OCI-LY1 (cell line): Measurements from ENCODE around the gene SCARB2.

Experiments
- H2AFZ ChIP-seq: fragments of 200-600 bp; sonication (generic), shearing (Covaris generic); 2 replicates; pipeline ENCODE4 v1.6.0; 2014; ENCODE audit warnings: antibody characterized with exemption, mild to moderate bottlenecking, low read length
- H3F3A ChIP-seq: fragments of 200-600 bp; sonication (generic), shearing (Covaris generic); 2 replicates; pipeline ENCODE4 v1.6.0; 2014; ENCODE audit warnings: mild to moderate bottlenecking, antibody characterized with exemption, low read length, moderate library complexity; ENCODE audit not compliant: insufficient read depth
- H3K27ac ChIP-seq: fragments of 200-600 bp; sonication (generic); 2 replicates; pipeline ENCODE4 v1.5.1; 2014; ENCODE audit warnings: low read length, mixed run types, mild to moderate bottlenecking, low read depth; ENCODE audit not compliant: poor library complexity, severe bottlenecking
- H3K27me3 ChIP-seq: fragments of 200-600 bp; sonication (generic); 2 replicates; pipeline ENCODE4 v1.6.0; 2014; ENCODE audit warnings: antibody characterized with exemption, mild to moderate bottlenecking, low read length, moderate library complexity; ENCODE audit not compliant: insufficient read depth
- H3K36me3 ChIP-seq: fragments of 200-600 bp; sonication (generic); 2 replicates; pipeline ENCODE4 v1.6.1; 2014; ENCODE audit warnings: mild to moderate bottlenecking, antibody characterized with exemption, low read length, moderate library complexity, mixed read lengths; ENCODE audit not compliant: insufficient read depth
- H3K4me1 ChIP-seq: fragments of 200-600 bp; sonication (generic); 2 replicates; pipeline ENCODE4 v1.5.1; 2014; ENCODE audit warnings: mild to moderate bottlenecking, low read length, moderate library complexity; ENCODE audit not compliant: insufficient read depth, severe bottlenecking
- H3K4me2 ChIP-seq: fragments of 200-600 bp; sonication (generic), shearing (Covaris generic); 2 replicates; pipeline ENCODE4 v1.6.1; 2014; ENCODE audit warnings: low read length
- H3K4me3 ChIP-seq: fragments of 200-600 bp; sonication (generic); 2 replicates; pipeline ENCODE4 v1.5.1; 2014; ENCODE audit warnings: low read length, low read depth, mild to moderate bottlenecking, mixed read lengths; ENCODE audit not compliant: poor library complexity, severe bottlenecking
- H3K79me2 ChIP-seq: fragments of 200-600 bp; shearing (Covaris generic); 2 replicates; pipeline ENCODE4 v1.6.1; 2016; ENCODE audit warnings: mixed run types, low read length, mixed read lengths; ENCODE audit not compliant: insufficient read depth
- H3K9ac ChIP-seq: fragments of 200-600 bp; sonication (generic), shearing (Covaris generic); 2 replicates; pipeline ENCODE4 v1.6.1; 2014; ENCODE audit warnings: mild to moderate bottlenecking, low read length, mixed read lengths
- H3K9me2 ChIP-seq: fragments of 200-600 bp; sonication (generic), shearing (Covaris generic); 2 replicates; pipeline ENCODE4 v1.6.1; 2014; ENCODE audit warnings: low read depth, mild to moderate bottlenecking, low read length, mixed read lengths
- H3K9me3 ChIP-seq: fragments of 200-600 bp; shearing (Covaris generic); 2 replicates; pipeline ENCODE4 v1.6.1; 2014; ENCODE audit warnings: low read length, mixed read lengths
- H4K20me1 ChIP-seq: fragments of 200-600 bp; sonication (generic), shearing (Covaris generic); 2 replicates; pipeline ENCODE4 v1.6.0; 2016; ENCODE audit warnings: mild to moderate bottlenecking, low read length; ENCODE audit not compliant: insufficient read depth
- CTCF ChIP-seq: fragments of 200-600 bp; sonication (generic), shearing (Covaris generic); IDR thresholded peaks from 2 replicates; pipeline ENCODE4 v1.5.1; 2017; ENCODE audit warnings: mild to moderate bottlenecking, antibody characterized with exemption, low read length, moderate library complexity, mixed read lengths
- EZH2 ChIP-seq: fragments of 200-600 bp; sonication (generic), shearing (Covaris generic); IDR thresholded peaks from 2 replicates; pipeline ENCODE4 v1.8.0; 2017; ENCODE audit warnings: borderline replicate concordance, mixed run types, mild to moderate bottlenecking, antibody characterized with exemption, low read length, moderate library complexity, mixed read lengths

The SCARB2 gene

DNA sequence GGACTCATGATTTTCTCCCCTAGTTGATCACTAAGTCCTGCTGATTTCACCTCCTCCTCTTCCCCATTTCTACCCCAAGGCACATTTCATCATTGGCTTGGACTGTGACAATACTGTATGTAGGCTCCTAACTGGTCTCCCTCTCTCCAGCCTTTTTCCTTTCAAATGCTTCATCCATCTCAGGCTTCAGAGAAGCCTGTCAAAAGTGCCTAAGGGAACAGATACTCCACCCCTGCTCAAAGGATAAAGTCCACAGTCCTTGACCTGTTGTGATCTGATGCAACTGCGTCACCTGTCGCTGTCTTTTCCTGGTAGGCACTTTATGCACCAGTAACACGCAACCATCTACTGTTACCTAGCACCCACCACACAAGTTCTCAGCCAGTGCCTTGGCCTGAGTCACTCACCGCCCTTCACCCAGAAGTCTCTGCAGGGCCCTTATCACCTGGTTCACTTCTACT lies 12.8 kb downstream of the SCARB2 start:
- H3K27me3 ChIP-seq: no peaks in the 10 kb centered on the region
- no peaks in the 10 kb centered on the region for H3K9me2 ChIP-seq
- H3K9me3 ChIP-seq: no peaks in the 10 kb centered on the region
- H3K79me2 ChIP-seq: no peaks in the 10 kb centered on the region
- H2AFZ ChIP-seq: no peak overlapping the region
- peak overlapping the region; percentile 80 for H3K27ac ChIP-seq
- TF ChIP-seq CTCF (no peak), EZH2 (no peak)
- H3K4me2 ChIP-seq: no peak overlapping the region
- no peaks in the 10 kb centered on the region for H3F3A ChIP-seq
- no peak overlapping the region for H3K4me3 ChIP-seq
- H4K20me1 ChIP-seq: no peaks in the 10 kb centered on the region
- no peak overlapping the region for H3K9ac ChIP-seq
- H3K36me3 ChIP-seq: no peaks in the 10 kb centered on the region
- H3K4me1 ChIP-seq: peaks cover 54% of the 10 kb centered on the region

DNA sequence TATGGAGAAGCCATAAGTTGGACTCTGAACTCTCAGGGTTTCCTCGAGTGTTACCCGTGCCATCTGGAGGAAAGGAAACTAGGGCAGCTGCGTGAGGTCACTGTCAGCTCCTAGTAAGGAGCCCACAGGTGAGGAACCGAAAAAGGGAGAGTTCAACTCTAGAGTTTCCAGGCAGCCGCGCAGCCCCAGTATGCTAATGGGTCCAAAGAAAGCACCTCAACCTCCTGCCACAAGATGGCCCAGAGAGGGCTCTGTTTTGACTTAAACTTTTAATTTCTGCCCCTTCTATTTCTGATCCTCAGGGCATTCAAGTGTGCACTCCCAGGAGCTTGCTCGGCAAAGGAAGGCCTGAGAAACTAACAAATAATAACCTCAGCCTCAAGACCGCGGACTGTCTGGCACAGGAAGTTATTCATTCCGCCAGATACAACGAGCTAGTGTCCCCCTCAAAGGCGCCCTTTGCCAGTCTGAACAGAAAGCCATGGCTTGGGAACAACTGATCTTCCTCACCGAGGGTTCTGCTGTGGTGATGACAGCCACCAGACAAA lies 13.9 kb downstream of the SCARB2 start:
- H3K4me3 ChIP-seq: peak overlapping the region; percentile 18
- H3F3A ChIP-seq: no peaks in the 10 kb centered on the region
- no peaks in the 10 kb centered on the region for H3K9me2 ChIP-seq
- H3K79me2 ChIP-seq: no peaks in the 10 kb centered on the region
- no peaks in the 10 kb centered on the region for H4K20me1 ChIP-seq
- no peak overlapping the region for H2AFZ ChIP-seq
- peak overlapping the region; percentile 80 for H3K27ac ChIP-seq
- peaks cover 63% of the 10 kb centered on the region for H3K4me1 ChIP-seq
- H3K27me3 ChIP-seq: no peaks in the 10 kb centered on the region
- H3K9me3 ChIP-seq: no peaks in the 10 kb centered on the region
- no peak for TF ChIP-seq EZH2
- TF ChIP-seq CTCF: peak; percentile 35
- peak overlapping the region; percentile 40 for H3K4me2 ChIP-seq
- no peaks in the 10 kb centered on the region for H3K36me3 ChIP-seq
- no peak overlapping the region; the same call in 1 of the 2 replicates for H3K9ac ChIP-seq

DNA sequence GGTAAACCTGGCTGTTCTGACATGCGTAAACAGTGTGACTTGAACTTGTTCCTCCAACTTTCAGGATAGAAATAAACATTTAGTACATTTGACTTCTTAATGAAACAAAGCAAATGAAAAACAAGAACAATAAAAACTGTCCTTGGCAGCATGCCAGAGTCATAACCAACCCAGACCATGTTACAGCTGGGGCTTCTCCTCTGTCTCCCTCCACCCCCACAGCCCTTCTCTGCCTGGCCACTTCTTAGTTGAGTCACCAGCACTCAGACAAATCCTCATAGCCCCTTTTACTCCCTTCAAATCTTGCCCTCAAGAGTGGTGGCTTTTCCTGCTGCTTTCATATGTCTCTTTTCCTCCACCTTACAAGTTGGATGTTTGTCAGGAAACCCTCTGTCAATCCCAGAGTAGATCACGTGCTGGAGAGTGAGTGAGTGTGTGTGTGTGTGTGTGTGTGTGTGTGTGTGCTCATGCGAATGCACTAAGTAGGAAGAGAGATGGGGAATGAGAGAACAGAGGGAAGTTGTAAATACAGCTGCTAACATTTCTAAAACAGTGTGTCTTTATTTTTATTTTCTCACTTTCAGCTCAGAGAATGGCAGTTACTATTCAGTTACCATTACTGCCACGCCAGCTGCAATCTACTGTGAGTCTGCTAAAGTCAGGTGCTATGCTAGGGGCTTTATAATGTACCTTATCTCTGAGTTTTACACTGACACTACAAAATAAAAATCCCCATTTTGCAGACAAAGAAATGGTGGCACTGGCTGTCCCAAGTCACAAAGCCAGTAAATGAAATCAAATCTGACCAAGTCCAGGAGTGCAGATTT lies 15.0 kb downstream of the SCARB2 start:
- Histone ChIP-seq H3K9ac (no peak overlapping the region; the same call in 1 of the 2 replicates), H3K4me3 (peak overlapping the region; percentile 10), H3K9me3 (no peaks in the 10 kb centered on the region), H3F3A (no peaks in the 10 kb centered on the region), H2AFZ (no peak overlapping the region), H3K27ac (peak overlapping the region; percentile 80), H3K4me1 (peaks cover 63% of the 10 kb centered on the region), H3K4me2 (peak overlapping the region; percentile 43; the same call in 1 of the 2 replicates), H3K36me3 (no peaks in the 10 kb centered on the region), H3K27me3 (no peaks in the 10 kb centered on the region), H3K9me2 (no peaks in the 10 kb centered on the region), H4K20me1 (no peaks in the 10 kb centered on the region), H3K79me2 (no peaks in the 10 kb centered on the region)
- TF ChIP-seq EZH2 (no peak), CTCF (no peak)
